Measurements from ENCODE around the gene IQSEC1. TPM values are rescaled to one million over a fixed set of nuclear protein-coding genes. Genes with fewer than 3 reads are reported as not detected.
A peak's percentile ranks its signal among the peaks of the same experiment; 100 is the strongest.

The IQSEC1 gene
- total and polyA plus RNA-seq, 4 experiments from 2014 or later: 11.9 to 82.0 (median 62.3) TPM

DNA sequence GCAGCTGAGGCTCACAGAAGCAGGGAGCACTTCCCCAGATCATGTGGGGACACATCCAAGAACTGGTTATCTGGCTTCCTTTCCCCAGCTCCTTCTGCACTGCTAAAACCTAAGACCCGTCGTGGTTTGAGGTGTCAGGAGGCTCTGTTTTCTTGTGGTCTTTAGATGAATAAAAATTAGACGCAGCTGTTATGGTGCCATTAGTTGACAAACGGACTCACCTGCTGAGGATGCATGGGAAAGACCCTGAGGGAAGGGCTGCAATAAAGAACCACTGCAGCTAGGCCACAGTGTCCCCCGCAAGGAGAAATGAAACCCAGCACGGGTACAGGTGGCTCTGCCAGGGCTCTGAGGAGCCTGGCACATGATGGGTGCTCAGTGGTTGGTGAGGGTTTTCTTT, 99.4 kb downstream of the IQSEC1 start:
- H3K27ac Mint-ChIP-seq: peak overlapping the region in 2 of 7 donors; percentile 23 to 37
- no peaks in the 10 kb centered on the region for H3K27me3 ChIP-seq (ENCODE audit: insufficient read depth, low read length)
- no peaks in the 10 kb centered on the region for H3K9me3 ChIP-seq (ENCODE audit: control insufficient read depth in 1 of 2, low read length in 2 of 2)
- no peak overlapping the region for H3K27ac ChIP-seq (ENCODE audit: low read depth, low read length)
- ChIA-PET CTCF (ENCODE audit: partially characterized antibody) (interaction anchor here (2.6 to 7.7 kb wide), 2 partner anchors 10 to 21 kb away, joined by 10 to 49 read pairs; no protein-coding TSS in a partner anchor), POLR2A (ENCODE audit: partially characterized antibody) (interaction anchor here (2.3 kb wide), 1 partner anchor 22 kb away, joined by 6 read pairs; no protein-coding TSS in a partner anchor)
- peaks cover 25 to 83% (median 45%) of the 10 kb centered on the region in 4 donors for H3K4me1 Mint-ChIP-seq
- no peak overlapping the region for H3K4me3 Mint-ChIP-seq
- peaks cover 29% of the 10 kb centered on the region for H3K4me1 ChIP-seq (ENCODE audit: insufficient read depth, low read length)
- no peak for DNase-seq
- no peaks in the 10 kb centered on the region for H3K9me3 Mint-ChIP-seq
- H3K27me3 Mint-ChIP-seq: no peaks in the 10 kb centered on the region
- H3K4me3 ChIP-seq (ENCODE audit: low read length in 2 of 2): no peak overlapping the region
- H3K36me3 Mint-ChIP-seq: peaks cover 5 to 49% of the 10 kb centered on the region in 2 donors
- H3K36me3 ChIP-seq (ENCODE audit: insufficient read depth, low read length): peaks cover 3% of the 10 kb centered on the region
- intact Hi-C loops (cut with micrococcal nuclease): no loop called here

DNA sequence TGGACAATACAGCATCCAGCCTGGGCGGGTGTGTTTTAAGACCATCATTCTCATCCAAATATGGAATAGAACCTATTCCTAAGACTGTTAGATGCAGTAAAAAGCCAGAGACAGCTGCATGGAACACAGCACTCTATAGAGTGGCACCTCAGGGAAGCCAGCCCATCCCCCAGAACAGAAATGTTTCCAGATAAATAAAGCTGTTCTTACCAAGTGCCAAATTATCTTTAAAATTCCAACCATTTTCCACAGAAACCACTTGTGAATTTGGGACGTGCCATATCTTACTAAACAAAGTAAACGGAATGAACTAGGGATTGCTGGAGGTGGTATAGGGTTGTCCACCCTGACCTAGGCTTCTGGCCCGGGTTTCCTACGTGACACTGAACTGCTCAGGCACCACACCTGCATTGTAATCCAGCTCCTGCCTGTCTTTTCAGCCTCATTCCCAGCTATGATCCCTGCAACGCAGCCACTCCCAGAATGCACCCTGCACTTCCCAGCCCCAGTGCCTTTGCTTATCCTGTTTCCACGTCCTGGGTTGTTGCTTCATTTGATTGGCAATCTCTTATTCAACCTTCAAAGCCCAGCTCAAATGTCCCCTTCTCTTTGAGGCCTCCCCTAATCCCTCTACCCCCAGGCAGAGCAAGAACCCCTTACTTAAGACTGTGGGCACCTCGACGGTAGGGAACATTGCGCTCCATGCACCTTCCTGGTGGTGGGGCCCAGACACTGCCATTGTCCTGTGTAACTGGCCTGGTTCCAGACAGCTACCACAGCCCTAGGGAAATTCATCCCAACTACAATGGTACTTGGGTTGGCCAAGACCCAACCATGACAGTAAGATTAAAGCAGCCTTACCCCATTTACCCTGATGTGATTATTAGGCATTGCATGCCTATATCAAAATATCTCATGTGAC, 100.2 kb downstream of the IQSEC1 start:
- DNase-seq: no peak
- Mint-ChIP-seq H3K36me3 (peaks cover 5 to 47% of the 10 kb centered on the region in 2 donors), H3K4me3 (no peak overlapping the region), H3K9me3 (no peaks in the 10 kb centered on the region), H3K27me3 (no peaks in the 10 kb centered on the region), H3K27ac (peak overlapping the region in 3 of 7 donors; percentile 35 to 83 (median 70)), H3K4me1 (peaks cover 30 to 87% (median 49%) of the 10 kb centered on the region in 4 donors)
- Histone ChIP-seq H3K27me3 (ENCODE audit: insufficient read depth, low read length) (no peaks in the 10 kb centered on the region), H3K4me3 (ENCODE audit: low read length in 2 of 2) (no peak overlapping the region), H3K9me3 (ENCODE audit: control insufficient read depth in 1 of 2, low read length in 2 of 2) (no peaks in the 10 kb centered on the region), H3K27ac (ENCODE audit: low read depth, low read length) (no peak overlapping the region), H3K4me1 (ENCODE audit: insufficient read depth, low read length) (peaks cover 37% of the 10 kb centered on the region), H3K36me3 (ENCODE audit: insufficient read depth, low read length) (peaks cover 3% of the 10 kb centered on the region)
- ChIA-PET CTCF (ENCODE audit: partially characterized antibody) (interaction anchor here (2.6 to 7.7 kb wide), 2 partner anchors 11 to 22 kb away, joined by 10 to 49 read pairs; no protein-coding TSS in a partner anchor), POLR2A (ENCODE audit: partially characterized antibody) (interaction anchor here (0.9 to 2.3 kb wide), 2 partner anchors 15 to 22 kb away, joined by 3 to 6 read pairs; no protein-coding TSS in a partner anchor)
- intact Hi-C loops (cut with micrococcal nuclease): no loop called here

DNA sequence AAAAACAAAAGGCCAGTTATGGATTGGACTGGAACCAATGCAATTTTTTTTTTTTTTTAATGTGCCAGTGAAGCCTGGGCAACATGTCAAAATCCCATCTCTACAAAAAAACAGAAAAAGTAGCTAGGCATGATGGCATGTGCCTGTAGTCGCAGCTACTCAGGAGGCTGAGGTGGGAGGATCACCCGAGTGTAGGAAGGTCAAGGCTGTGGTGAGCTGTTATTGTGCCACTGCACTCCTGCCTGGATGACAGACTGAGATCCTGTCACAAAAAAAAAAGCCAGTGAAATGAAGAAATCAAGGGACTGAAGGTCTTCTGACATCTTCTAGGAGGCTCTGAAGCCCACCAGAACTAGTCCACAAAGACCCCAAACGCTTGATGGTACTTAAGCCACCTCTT, 101.2 kb downstream of the IQSEC1 start:
- H3K27me3 ChIP-seq (ENCODE audit: insufficient read depth, low read length): no peaks in the 10 kb centered on the region
- DNase-seq: no peak
- H3K4me3 ChIP-seq (ENCODE audit: low read length in 2 of 2): no peak overlapping the region
- H3K9me3 Mint-ChIP-seq: no peaks in the 10 kb centered on the region
- ChIA-PET CTCF (ENCODE audit: partially characterized antibody) (interaction anchor here (2.6 to 7.7 kb wide), 2 partner anchors 12 to 23 kb away, joined by 10 to 49 read pairs; no protein-coding TSS in a partner anchor), POLR2A (ENCODE audit: partially characterized antibody) (interaction anchor here (0.9 kb wide), 1 partner anchor 14 kb away, joined by 3 read pairs; no protein-coding TSS in a partner anchor)
- no peak overlapping the region for H3K27ac ChIP-seq (ENCODE audit: low read depth, low read length)
- no peak overlapping the region for H3K4me3 Mint-ChIP-seq
- H3K27me3 Mint-ChIP-seq: no peaks in the 10 kb centered on the region
- no peaks in the 10 kb centered on the region for H3K9me3 ChIP-seq (ENCODE audit: control insufficient read depth in 1 of 2, low read length in 2 of 2)
- H3K36me3 Mint-ChIP-seq: peaks cover 5 to 41% of the 10 kb centered on the region in 2 donors
- peaks cover 30 to 82% (median 47%) of the 10 kb centered on the region in 4 donors for H3K4me1 Mint-ChIP-seq
- peaks cover 42% of the 10 kb centered on the region for H3K4me1 ChIP-seq (ENCODE audit: insufficient read depth, low read length)
- peaks cover 3% of the 10 kb centered on the region for H3K36me3 ChIP-seq (ENCODE audit: insufficient read depth, low read length)
- intact Hi-C loops (cut with micrococcal nuclease): no loop called here
- H3K27ac Mint-ChIP-seq: no peak overlapping the region

DNA sequence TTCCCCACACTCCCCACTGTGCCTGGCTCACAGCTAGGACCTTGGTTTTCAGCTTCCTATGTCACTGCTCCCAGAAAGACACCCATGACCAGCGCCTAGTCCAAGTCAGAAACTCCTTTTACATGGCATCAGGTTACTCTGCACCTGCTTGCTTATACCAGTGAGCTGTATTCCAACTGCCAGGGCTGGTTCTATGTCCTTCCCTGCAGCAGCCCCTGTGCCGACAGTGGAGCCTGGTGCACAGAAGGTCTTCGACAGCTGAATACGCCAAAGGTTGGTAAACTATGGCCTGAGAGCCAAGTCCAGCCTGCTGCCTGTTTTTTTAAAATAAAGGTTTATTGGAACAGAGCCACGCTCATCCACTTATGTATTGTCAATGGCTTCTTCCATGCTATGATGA, 102.5 kb downstream of the IQSEC1 start:
- POLR2A ChIA-PET (ENCODE audit: partially characterized antibody): interaction anchor here (1.2 to 1.6 kb wide), 2 partner anchors 8 to 46 kb away, joined by 3 to 4 read pairs; no protein-coding TSS in a partner anchor
- DNase-seq: no peak
- no peaks in the 10 kb centered on the region for H3K9me3 ChIP-seq (ENCODE audit: control insufficient read depth in 1 of 2, low read length in 2 of 2)
- no peak overlapping the region for H3K4me3 ChIP-seq (ENCODE audit: low read length in 2 of 2)
- H3K4me3 Mint-ChIP-seq: peak overlapping the region in 1 of 8 donors; percentile 43
- H3K36me3 Mint-ChIP-seq: peaks cover 0 to 38% of the 10 kb centered on the region in 2 donors
- H3K36me3 ChIP-seq (ENCODE audit: insufficient read depth, low read length): peaks cover 3% of the 10 kb centered on the region
- H3K27me3 Mint-ChIP-seq: no peaks in the 10 kb centered on the region
- H3K27me3 ChIP-seq (ENCODE audit: insufficient read depth, low read length): no peaks in the 10 kb centered on the region
- CTCF ChIA-PET (ENCODE audit: partially characterized antibody): interaction anchor here (7.7 kb wide), 1 partner anchor 13 kb away, joined by 49 read pairs; no protein-coding TSS in a partner anchor
- peaks cover 0 to 2% (median 0%) of the 10 kb centered on the region in 8 donors for H3K9me3 Mint-ChIP-seq
- H3K27ac Mint-ChIP-seq: peak overlapping the region in 6 of 7 donors; percentile 19 to 91 (median 62)
- peaks cover 34 to 84% (median 53%) of the 10 kb centered on the region in 4 donors for H3K4me1 Mint-ChIP-seq
- H3K27ac ChIP-seq (ENCODE audit: low read depth, low read length): no peak overlapping the region
- intact Hi-C loops (cut with micrococcal nuclease): no loop called here
- peaks cover 55% of the 10 kb centered on the region for H3K4me1 ChIP-seq (ENCODE audit: insufficient read depth, low read length)

DNA sequence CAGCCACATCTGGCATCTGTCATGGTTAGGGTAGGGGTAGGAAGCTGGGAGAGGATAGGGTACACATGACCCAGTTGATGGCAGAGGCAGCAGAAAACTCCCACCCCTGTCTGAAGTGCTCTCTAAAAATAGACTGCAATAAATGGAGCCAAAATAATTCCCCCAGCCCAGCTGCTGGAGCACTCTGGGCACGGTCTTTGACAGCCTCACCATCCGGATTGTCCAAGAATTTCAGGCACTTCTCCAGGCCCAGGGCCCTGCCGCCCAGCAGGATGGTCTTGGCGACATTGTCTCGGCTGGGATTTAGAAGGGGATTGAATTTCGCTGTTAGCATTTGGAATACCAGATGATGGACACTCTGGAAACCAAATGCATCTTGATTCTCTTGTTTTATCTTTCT, 103.7 kb downstream of the IQSEC1 start:
- Histone ChIP-seq H3K4me1 (ENCODE audit: insufficient read depth, low read length) (peaks cover 56% of the 10 kb centered on the region), H3K4me3 (ENCODE audit: low read length in 2 of 2) (no peak overlapping the region), H3K27ac (ENCODE audit: low read depth, low read length) (no peak overlapping the region), H3K9me3 (ENCODE audit: control insufficient read depth in 1 of 2, low read length in 2 of 2) (no peaks in the 10 kb centered on the region), H3K27me3 (ENCODE audit: insufficient read depth, low read length) (no peaks in the 10 kb centered on the region), H3K36me3 (ENCODE audit: insufficient read depth, low read length) (peaks cover 3% of the 10 kb centered on the region)
- no peak for DNase-seq
- intact Hi-C loops (cut with micrococcal nuclease): loop anchor here (10.0 kb wide), 2 partner anchors 125 to 305 kb away; partner anchors contain the start of genes RAF1 and RPL32
- peaks cover 32 to 84% (median 56%) of the 10 kb centered on the region in 4 donors for H3K4me1 Mint-ChIP-seq
- H3K27me3 Mint-ChIP-seq: no peaks in the 10 kb centered on the region
- peaks cover 0 to 29% of the 10 kb centered on the region in 2 donors for H3K36me3 Mint-ChIP-seq
- peak overlapping the region in 2 of 8 donors; percentile 17 to 63 for H3K4me3 Mint-ChIP-seq
- CTCF ChIA-PET (ENCODE audit: partially characterized antibody): no interaction called here
- peaks cover 0 to 2% (median 0%) of the 10 kb centered on the region in 8 donors for H3K9me3 Mint-ChIP-seq
- H3K27ac Mint-ChIP-seq: peak overlapping the region in 4 of 7 donors; percentile 49 to 78 (median 58)
- POLR2A ChIA-PET (ENCODE audit: partially characterized antibody): interaction anchor here (0.6 to 1.6 kb wide), 4 partner anchors 10 to 1238 kb away, joined by 3 to 5 read pairs (median 4); no protein-coding TSS in a partner anchor

DNA sequence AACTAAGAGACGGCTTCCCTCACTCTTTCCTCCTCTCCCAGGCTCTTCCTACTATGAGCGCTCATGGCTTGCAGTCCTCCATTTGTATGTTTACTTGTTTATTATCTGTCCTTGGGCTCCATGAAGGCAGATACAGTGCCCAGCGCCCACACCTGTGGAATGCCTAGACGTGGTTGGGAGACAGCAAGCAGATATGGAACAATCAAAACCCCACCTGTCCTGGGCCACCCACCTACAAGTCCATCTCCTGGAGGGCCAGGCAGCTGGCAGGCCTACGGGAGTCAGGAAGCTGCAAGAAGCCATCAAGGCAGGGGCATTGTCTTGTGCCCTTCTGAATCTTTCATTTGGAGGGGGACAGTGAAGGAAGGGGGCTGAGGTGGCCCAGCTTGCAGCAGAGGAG, 104.7 kb downstream of the IQSEC1 start:
- peak overlapping the region in 7 of 8 donors; percentile 61 to 86 (median 67) for H3K4me3 Mint-ChIP-seq
- Histone ChIP-seq H3K9me3 (ENCODE audit: control insufficient read depth in 1 of 2, low read length in 2 of 2) (no peaks in the 10 kb centered on the region), H3K36me3 (ENCODE audit: insufficient read depth, low read length) (peaks cover 3% of the 10 kb centered on the region), H3K4me3 (ENCODE audit: low read length in 2 of 2) (no peak overlapping the region), H3K4me1 (ENCODE audit: insufficient read depth, low read length) (peaks cover 61% of the 10 kb centered on the region), H3K27me3 (ENCODE audit: insufficient read depth, low read length) (no peaks in the 10 kb centered on the region), H3K27ac (ENCODE audit: low read depth, low read length) (no peak overlapping the region)
- ChIA-PET CTCF (ENCODE audit: partially characterized antibody) (no interaction called here), POLR2A (ENCODE audit: partially characterized antibody) (interaction anchor here (0.7 to 2.3 kb wide), 4 partner anchors 27 to 46 kb away, joined by 3 to 11 read pairs (median 4); no protein-coding TSS in a partner anchor)
- intact Hi-C loops (cut with micrococcal nuclease): loop anchor here (10.0 kb wide), 2 partner anchors 124 to 304 kb away; partner anchors contain the start of genes RAF1 and RPL32
- peaks cover 0 to 2% (median 0%) of the 10 kb centered on the region in 8 donors for H3K9me3 Mint-ChIP-seq
- peaks cover 39 to 86% (median 60%) of the 10 kb centered on the region in 4 donors for H3K4me1 Mint-ChIP-seq
- peaks cover 0 to 28% of the 10 kb centered on the region in 2 donors for H3K36me3 Mint-ChIP-seq
- H3K27me3 Mint-ChIP-seq: no peaks in the 10 kb centered on the region
- peak overlapping the region in 5 of 7 donors; percentile 34 to 78 (median 68) for H3K27ac Mint-ChIP-seq
- DNase-seq: no peak

All from CD4-positive, alpha-beta memory T cell (primary cell).